Heart left ventricle (tissue), 13 donors: ENCODE measurements around the gene CCDC74B.
"Not testable (repeated sequence)": the region's sequence is repeated elsewhere in the genome, so short reads cannot be mapped to it uniquely, and the experiment has no call there.

ENCODE experiments used
- POLR2A ChIP-seq, 2 donors: fragments of 450-650 bp; IDR thresholded peaks; one replicate each; pipeline ENCODE4 v1.6.1; 2017; ENCODE audit warnings: antibody characterized with exemption in 2 of 2, mild to moderate bottlenecking in 2 of 2, moderate library complexity in 2 of 2
- TF ChIP-seq, protein P1 (sequence below), 12 donors: fragments of 200-600 bp; sonication (generic) in 4 of 12; IDR thresholded peaks; one replicate each; pipeline versions ENCODE4 v1.5.0 to v1.8.0; 2018 to 2022; ENCODE audit warnings: antibody characterized with exemption in 12 of 12, mild to moderate bottlenecking in 5 of 12
- donor health status: ischemic (EF 13 %, LVEDD 7.1; RV severe dilation, severe dysfunction).
- donor health status: DM: no; HTN: yes; CAD: no.
- donor health status: DM: no; HTN: no; CAD: no.
- donor health status: ischemic (EF 25% LVEDD 6.9; RV normal size, moderate dysfunction).
- donor health status: ischemic (EF 25% LVEDD 5.7; RV mildly dilated, moderate dysfunction).
- donor health status: ischemic (EF 35%, LVEDD 5.7; RV mildly dilated, moderate dysfunction).
- donor health status: nonischemic (EF 11% LVEDD 7.7; RV severe dilation, severe dysfunction).
- donor health status: DM: yes; HTN: yes; CAD: no.
- donor health status: PGD.
- donor health status: ischemic (EF 29% LVEDD 5.4; RV normal size, mild dysfunction).
- donor health status: nonischemic (EF 23%, LVEDD 6.1; RV moderate dilation, normal function).

DNA sequence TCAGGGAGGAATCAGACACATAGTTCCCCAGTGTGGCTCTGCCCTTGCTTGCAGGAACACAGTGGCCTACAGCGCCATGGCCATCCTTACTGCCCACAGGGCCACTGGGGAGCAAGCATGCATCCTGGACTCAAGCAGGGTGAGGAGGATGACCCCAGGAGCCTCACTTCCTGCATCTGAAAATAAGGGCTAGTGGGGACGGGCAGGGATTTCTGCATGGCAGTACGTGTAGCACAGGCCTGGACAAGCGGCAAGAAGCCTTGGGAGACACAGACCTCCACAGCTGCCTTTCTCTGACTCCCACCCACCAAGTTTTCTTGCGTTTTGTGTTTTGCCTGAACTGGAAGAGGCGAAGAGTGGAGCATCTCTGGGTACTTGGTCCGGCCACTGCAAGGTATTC lies 17.6 kb upstream of the CCDC74B start:
- TF ChIP-seq, protein P1, sequence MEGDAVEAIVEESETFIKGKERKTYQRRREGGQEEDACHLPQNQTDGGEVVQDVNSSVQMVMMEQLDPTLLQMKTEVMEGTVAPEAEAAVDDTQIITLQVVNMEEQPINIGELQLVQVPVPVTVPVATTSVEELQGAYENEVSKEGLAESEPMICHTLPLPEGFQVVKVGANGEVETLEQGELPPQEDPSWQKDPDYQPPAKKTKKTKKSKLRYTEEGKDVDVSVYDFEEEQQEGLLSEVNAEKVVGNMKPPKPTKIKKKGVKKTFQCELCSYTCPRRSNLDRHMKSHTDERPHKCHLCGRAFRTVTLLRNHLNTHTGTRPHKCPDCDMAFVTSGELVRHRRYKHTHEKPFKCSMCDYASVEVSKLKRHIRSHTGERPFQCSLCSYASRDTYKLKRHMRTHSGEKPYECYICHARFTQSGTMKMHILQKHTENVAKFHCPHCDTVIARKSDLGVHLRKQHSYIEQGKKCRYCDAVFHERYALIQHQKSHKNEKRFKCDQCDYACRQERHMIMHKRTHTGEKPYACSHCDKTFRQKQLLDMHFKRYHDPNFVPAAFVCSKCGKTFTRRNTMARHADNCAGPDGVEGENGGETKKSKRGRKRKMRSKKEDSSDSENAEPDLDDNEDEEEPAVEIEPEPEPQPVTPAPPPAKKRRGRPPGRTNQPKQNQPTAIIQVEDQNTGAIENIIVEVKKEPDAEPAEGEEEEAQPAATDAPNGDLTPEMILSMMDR (IDR thresholded peaks at IDR 0.05), result not testable (repeated sequence)
- TF ChIP-seq POLR2A (IDR thresholded peaks at IDR 0.05), result not testable (repeated sequence)
